ENCODE data around the gene AANAT.

Gene AANAT

GRCh38 chr17:76487451-76488192 is 20.2 kb downstream of the AANAT start:
- Histone ChIP-seq H3K4me3 (ENCODE audit: low read depth, low read length) (no peak overlapping the region), H3K36me3 (ENCODE audit: control insufficient read depth in 2 of 2, insufficient read depth in 1 of 2, low read length in 2 of 2) (no peaks in the 10 kb centered on the region), H3K4me1 (ENCODE audit: control insufficient read depth, insufficient read depth, low read length) (no peaks in the 10 kb centered on the region), H3K9me3 (ENCODE audit: control insufficient read depth, insufficient read depth, low read depth, low read length) (no peaks in the 10 kb centered on the region), H3K27ac (ENCODE audit: extremely low read depth, low read depth, low read length) (no peak overlapping the region)
- ChIA-PET CTCF (interaction anchor here (0.6 to 1.3 kb wide), 5 partner anchors 12 to 128 kb away, joined by 3 to 5 read pairs (median 3); partner anchors contain the start of gene AANAT), POLR2A (no interaction called here)
- TF ChIP-seq ZNF239 (tag by site-specific recombination; IDR thresholded peaks at IDR 0.05) = no peak
- no peak for TF ChIP-seq ZNF610 (tag by site-specific recombination; IDR thresholded peaks at IDR 0.05; ENCODE audit: borderline replicate concordance)
- no peak for TF ChIP-seq ZNF510 (tag by site-specific recombination; IDR thresholded peaks at IDR 0.05; ENCODE audit: insufficient replicate concordance)
- no peak for TF ChIP-seq ZBTB11 (tag by site-specific recombination; conservative IDR thresholded peaks at IDR 0.05; ENCODE audit: low read depth)
- no peak for TF ChIP-seq ZNF830 (tag by site-specific recombination; IDR thresholded peaks at IDR 0.05; ENCODE audit: low read depth)
- TF ChIP-seq ZFP3 (tag by site-specific recombination; IDR thresholded peaks at IDR 0.05; ENCODE audit: low read depth) = no peak
- no peak for TF ChIP-seq BCL6B (tag by site-specific recombination; IDR thresholded peaks at IDR 0.05)
- TF ChIP-seq ZNF645 (tag by site-specific recombination; IDR thresholded peaks at IDR 0.05) = no peak
- no peak for TF ChIP-seq ZNF623 (tag by site-specific recombination; IDR thresholded peaks at IDR 0.05)
- no peak for TF ChIP-seq ZNF350 (tag by site-specific recombination; IDR thresholded peaks at IDR 0.05)
- no peak for TF ChIP-seq ZBTB17 (tag by site-specific recombination; IDR thresholded peaks at IDR 0.05)
- no peak for TF ChIP-seq ZNF112 (tag by site-specific recombination; IDR thresholded peaks at IDR 0.05)
- no peak for TF ChIP-seq ZEB2 (tag by site-specific recombination; IDR thresholded peaks at IDR 0.05)
- TF ChIP-seq WT1 (tag by site-specific recombination; IDR thresholded peaks at IDR 0.05) = no peak
- TF ChIP-seq REPIN1 (tag by site-specific recombination; IDR thresholded peaks at IDR 0.05; ENCODE audit: low read depth) = no peak
- TF ChIP-seq ZNF624 (tag by site-specific recombination; IDR thresholded peaks at IDR 0.05) = no peak
- TF ChIP-seq ZNF785 (tag by site-specific recombination; IDR thresholded peaks at IDR 0.05) = no peak

- no peaks in the 10 kb centered on the region for H3K36me3 ChIP-seq (ENCODE audit: control insufficient read depth in 2 of 2, insufficient read depth in 1 of 2, low read length in 2 of 2)
- no peak overlapping the region for H3K4me3 ChIP-seq (ENCODE audit: low read depth, low read length)
- ChIA-PET POLR2A (interaction anchor here (1.2 kb wide), 1 partner anchor 28 kb away, joined by 3 read pairs; no protein-coding TSS in a partner anchor), CTCF (interaction anchor here (0.6 to 2.6 kb wide), 6 partner anchors 17 to 383 kb away, joined by 3 to 14 read pairs (median 3); partner anchors contain the start of gene AANAT)
- no peak overlapping the region for H3K27ac ChIP-seq (ENCODE audit: extremely low read depth, low read depth, low read length)
- no peaks in the 10 kb centered on the region for H3K9me3 ChIP-seq (ENCODE audit: control insufficient read depth, insufficient read depth, low read depth, low read length)
- H3K4me1 ChIP-seq (ENCODE audit: control insufficient read depth, insufficient read depth, low read length) = no peaks in the 10 kb centered on the region
- TF ChIP-seq CTCF (tag by site-specific recombination; IDR thresholded peaks at IDR 0.05) = no peak
- TF ChIP-seq KLF17 (tag by site-specific recombination; IDR thresholded peaks at IDR 0.05) = no peak
- TF ChIP-seq ZNF148 (tag by site-specific recombination; IDR thresholded peaks at IDR 0.05; ENCODE audit: borderline replicate concordance) = no peak
Measured at GRCh38 chr17:76490112-76490710, 22.8 kb downstream of the AANAT start.

Measured in HEK293 (cell line).